GM19467 (cell line): Measurements from ENCODE around the gene POLQ.
"Not testable (repeated sequence)": the region's sequence is repeated elsewhere in the genome, so short reads cannot be mapped to it uniquely, and the experiment has no call there.

Experiments used
- ATAC-seq: cut with Tn5 transposase; IDR thresholded peaks from one replicate; pipeline ENCODE4 v1.9.1; 2021; ENCODE audit warnings: mild to moderate bottlenecking, moderate library complexity; ENCODE audit not compliant: unreplicated experiment

Gene POLQ

DNA sequence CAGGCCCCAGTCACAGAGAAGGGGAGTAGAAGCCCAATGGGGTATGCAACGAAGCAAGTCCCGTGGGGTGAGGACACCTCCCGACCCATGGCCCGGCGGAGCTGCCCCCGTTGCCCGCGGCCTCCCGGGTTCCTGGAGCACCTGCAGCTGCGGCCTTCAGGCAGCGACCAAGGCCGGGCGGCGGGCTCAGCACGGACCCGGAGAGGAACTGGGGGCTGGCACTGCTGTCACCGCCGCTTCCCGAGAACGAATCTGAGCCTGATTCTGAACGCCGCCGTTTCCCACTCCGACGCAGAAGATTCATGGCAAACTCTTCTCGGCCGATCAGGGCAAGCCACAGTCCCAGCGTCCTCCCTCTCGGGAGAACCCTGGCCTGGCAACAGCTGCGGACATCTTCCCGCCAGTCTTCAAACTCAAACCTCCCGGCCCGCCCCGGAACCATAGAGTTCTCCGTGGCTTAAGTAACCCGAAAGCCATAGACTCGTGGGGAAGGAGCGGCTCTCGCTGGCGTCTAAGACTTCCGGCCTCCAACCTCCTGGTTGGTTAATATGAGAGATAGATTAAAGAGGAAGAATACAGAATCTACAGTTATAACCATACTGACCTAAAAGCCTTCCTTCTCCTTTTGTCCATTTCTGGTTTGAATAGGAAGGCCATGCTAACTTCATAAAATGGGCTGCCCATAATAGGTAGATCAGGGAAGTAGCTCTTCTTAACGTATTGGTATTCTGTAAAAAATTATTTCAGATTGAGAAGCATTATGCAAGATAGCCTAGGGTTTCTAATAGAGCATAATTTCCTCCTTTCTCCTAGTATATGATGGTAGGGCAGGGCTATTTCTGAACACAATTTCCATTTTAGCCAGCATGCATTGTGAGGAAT lies at the start of gene POLQ:
POLQ (minus strand) TSS at position 415 of the 882 bp plus-strand sequence; CDS start at position 304, 111 bp downstream.
- peak; percentile 70 for ATAC-seq

DNA sequence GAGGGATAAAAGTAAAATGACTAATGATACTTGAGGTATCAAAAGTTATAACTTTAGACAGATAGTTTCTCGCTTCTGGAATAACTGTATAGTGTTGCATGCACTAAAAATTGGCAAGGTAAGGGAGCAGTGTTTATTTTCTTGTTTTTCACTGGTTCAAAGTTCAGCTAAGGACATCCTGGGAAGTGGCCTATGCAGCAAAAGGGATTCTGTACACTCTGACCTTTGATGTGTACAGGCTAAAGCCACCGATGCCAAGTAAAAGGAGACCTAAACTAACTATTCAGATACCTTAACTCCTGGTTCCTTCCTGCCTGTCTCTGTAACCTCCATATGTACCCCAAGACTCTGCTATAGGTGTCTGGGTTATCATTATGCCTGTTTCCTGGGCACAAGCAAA lies 49.1 kb upstream of the POLQ start:
- ATAC-seq = no peak

DNA sequence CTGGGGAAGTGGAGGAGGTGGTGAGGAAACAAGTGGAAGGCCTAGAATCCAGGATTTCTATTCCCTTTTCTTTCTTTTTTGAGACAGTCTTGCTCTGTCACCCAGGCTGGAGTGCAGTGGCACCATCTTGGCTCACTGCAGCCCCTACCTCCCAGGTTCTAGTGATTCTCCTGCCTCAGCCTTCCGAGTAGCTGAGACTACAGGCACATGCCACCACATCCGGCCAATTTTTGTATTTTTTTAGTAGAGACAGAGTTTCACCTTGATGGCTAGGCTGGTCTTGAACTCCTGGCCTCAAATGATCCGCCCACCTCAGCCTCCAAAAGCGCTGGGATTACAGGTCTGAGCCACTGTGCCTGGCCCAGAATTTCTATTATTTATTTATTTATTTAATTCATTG lies 48.0 kb upstream of the POLQ start:
- not testable (repeated sequence) for ATAC-seq

DNA sequence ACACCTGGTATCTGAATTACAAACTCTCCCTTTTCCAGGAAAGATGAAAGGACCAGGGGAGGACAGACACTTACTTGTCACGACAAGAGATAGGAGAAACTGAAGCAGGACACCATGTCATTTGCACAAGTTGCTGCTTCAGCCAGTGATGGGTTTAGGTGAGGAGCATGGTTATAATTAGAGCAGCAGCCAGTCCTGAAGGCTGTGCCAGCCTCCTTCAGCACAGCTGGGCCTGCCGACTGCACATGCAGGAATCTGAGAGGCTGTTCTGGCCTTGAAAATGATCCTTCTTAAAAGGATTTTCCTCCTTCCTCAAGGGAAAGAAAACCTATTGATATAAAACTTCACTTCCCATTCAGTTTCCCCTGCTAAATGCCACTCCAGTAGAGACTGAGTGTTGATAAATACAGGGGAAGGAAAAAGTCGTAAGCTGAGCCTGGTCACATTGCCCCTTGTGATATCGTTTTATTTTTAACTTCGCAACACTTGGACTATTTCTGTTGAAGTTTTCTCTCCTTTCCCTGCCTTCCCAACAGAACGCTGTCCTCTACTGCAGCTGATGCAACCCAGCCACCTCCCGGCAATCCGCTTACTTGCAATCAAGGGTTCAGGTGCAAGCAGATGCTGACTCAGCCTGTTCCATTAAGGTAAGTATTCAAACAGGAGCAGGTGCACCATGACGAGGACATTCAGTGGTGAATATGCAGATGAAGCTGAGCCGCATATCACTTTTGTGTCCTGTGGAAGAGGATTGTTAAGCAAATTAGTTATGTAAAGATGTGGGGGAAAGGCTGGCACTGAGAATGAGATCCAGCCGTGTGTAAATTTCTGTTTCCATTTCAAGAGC lies 47.3 kb upstream of the POLQ start, which contains the start of gene FBXO40:
FBXO40 (plus strand) TSS at position 524 of the 847 bp plus-strand sequence. CDS start 27,197 bp downstream, outside the sequence.
- ATAC-seq = no peak

DNA sequence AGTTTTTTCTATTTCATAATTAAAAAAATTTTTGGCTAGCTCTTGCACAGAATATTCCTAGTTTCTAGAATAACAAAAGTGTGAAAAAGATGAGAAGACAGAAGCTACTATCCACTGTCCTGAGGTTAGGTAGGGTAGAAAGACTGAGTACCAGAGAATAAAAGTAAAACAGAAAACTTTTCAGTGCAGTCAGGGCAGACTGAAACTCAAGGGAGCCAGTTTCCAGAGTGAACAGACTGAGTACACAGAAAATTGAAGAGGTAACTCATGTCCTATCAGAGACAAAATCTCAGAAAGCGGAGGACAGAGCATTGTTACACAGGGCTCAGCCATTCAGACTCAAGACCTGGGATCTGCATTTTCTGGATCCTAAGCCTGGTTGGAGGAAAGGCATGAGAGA lies 38.6 kb upstream of the POLQ start:
- ATAC-seq = no peak

DNA sequence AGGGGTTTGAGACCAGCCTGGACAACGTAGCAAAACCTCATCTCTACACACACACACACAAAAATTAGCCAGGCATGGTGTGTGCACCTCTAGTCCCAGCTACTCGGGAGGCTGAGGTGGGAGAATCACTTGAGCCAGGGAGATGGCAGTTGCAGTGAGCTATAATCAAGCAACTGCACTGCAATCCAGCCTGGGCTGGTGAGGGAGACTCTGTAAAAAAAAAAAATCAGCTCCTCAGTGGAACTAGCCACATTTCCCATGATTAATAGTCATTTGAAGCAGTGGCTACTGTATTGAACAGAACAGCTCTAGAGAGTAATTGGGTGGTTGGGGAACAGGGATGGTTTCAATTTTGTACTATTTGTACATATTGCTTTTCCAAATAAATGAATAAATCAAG lies 35.9 kb upstream of the POLQ start:
- no peak for ATAC-seq

DNA sequence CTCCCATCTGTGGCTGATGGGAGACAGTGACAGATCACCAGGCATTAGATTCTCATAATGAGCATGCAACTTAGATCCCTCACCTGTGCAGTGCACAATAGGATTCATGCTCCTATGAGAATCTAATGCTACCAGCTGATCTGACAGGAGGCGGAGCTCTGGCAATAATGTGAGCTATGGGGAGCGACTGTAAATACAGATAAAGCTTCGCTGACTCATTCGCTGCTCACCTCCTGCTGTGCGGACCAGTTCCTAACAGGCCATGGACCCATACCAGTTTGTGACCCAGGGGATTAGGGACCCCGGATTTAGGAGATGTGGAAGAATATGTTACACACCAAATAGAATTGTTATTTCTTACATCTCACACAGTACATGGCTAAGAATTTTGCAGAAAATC lies 28.7 kb upstream of the POLQ start:
- no peak for ATAC-seq

DNA sequence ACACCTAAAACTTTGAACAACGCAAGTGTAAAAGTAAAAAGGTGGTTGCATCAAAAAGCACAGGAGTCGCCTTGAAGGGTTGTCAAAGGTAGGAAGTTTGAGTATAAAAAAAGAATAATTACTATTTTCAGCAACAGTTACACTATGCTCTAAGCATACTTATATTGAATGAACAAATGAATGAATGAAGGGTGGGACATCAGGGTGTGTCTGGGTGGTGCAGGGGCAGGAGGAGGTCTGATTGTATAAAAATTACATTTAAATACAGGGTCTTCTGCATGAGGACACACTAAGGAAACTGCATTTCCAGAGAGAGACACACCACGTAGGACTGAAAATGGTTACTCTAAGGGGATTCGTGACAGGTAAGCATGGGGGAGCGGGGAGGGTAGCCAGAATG lies 21.9 kb upstream of the POLQ start, which contains the start of gene ARGFX:
ARGFX (plus strand) TSS at position 301 of the 400 bp plus-strand sequence. CDS start 2,765 bp downstream, outside the sequence.
- ATAC-seq = no peak

DNA sequence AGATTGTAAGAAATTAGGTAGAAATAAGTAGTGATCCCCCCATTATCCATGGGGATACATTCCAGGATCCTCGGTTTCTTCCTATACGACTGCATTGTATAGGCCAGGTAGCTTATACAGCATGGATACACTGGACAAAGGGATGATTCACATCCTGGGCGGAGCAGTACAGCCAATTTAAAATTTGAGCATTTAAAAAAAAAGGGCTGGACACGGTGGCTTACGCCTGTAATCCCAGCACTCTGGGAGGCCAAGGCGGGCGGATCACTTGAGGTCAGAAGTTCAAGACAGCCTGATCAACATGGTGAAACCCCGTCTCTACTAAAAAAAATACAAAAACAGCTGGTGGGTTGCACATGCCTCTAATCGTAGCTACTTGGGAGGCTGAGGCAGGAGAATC lies 21.0 kb upstream of the POLQ start:
- ATAC-seq = no peak

DNA sequence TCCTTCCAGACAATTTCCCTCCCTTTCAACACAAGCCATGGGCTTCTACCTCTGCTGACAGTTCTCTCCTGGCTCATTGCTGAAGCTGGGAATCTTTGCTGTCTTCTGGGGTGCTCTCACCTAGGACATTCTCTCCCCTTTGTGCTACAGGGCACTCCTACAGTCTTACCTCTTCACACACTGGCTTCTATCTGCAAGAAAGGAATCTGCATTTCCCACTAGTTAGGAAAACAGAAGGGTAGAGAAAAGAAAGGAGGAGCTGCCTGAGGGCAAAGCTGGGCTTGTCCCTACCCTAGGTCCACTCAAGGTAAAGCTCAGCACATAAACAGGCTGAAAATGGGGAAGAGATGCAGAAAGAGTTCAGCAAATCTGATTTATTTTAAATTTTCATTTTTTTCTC lies 16.4 kb upstream of the POLQ start:
- no peak for ATAC-seq

DNA sequence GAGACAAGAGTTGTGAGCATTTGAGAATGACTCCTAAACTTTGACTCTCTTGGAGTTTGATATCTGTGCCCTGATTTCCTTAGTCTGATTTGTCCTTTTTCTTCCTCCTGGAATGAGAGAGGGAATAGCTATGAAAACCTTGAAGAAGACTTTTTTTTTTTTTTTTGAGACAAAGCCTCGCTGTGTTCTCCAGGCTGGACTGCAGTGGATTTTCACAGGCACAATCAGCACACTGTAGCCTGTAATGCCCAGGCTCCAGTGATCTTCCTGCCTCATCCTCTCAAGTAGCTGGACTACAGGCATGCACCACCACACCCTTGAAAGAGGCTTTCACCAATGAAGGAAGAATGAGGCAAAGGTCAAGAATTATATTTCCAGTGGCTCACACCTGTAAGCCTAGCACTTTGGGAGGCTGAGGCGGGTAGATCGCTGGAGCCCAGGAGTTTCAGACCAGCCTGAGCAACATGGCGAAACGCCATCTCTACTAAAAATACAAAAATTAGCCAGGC lies 11.7 kb upstream of the POLQ start:
- no peak for ATAC-seq

DNA sequence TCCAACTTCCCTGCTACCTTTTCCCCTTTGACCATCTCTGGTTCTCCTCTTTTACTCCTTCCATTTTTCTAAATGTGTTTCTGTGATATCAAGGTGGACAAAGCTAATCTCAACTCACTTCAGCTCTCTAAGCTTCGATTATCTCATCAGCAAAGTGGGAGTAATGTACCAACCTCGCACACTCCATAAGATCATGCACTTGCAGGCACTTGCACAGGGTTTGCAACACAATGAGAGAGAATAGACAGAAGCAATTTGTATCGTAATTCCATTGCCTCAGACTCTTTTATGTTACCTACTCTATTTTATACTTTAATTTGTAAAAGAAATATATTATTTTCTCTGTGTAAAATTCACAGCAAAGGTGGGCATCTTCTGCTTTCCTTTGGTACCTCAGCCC lies 7.0 kb upstream of the POLQ start:
- ATAC-seq = no peak

DNA sequence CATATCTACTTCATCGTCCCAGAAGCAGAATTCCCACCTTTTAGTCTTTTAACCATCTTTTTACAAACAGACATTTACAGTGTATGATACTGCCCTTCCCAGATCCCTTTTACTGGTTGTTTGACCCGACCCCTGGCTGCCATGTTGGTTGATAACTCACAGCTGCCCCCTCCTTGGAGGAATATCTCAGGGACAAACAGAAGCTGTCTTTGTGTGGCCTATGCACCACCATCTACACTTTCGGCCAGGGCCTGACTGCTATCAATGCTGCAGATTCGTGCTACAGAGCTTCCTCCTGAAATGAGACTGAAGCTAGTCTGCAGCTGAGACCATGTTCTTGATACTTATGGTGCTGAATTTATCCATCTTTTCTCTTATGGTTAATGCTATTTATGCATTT lies 6.6 kb upstream of the POLQ start:
- no peak for ATAC-seq

DNA sequence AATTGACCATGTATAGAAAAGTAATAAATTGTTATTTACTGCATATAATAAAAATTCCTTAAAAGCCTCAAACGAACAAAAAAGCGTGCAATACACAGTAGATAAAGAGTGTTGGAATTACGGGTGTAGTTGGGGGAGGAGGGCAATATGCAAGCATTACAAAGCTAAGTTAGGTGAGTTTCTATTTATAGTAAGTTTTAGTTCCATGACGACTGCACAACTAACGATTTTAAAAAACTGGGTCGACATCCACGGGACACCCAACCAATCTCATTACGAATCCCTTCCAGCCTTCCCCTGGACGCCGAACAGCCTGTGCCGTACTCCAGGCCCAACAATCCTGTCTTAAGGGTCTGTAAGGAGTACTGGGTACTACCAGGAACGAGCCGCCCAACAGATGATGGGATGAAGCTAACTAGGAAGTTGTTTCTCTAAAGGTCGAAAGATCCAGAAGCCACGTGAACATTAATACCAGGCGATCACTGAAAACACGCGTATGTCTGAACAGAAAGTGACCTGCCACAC lies 677 bp downstream of the POLQ start:
- ATAC-seq = peak; percentile 8

DNA sequence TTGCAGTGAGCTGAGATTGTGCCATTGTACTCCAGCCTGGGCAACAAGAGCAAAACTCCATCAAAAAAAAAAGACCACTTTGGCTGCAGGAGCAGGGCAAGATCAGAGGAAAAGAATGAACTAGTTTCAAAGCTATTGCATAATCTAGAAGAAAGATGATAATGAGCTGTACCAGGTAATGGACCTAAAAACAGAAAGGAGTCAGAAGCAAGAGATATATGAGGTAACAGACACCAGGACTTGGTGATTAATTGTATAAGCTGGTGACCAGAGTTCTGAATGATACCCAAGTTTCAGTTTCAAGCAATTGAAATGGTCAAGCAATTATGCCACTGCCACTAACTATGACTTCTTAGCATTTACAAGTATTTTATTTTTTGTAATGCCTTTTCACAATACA lies 2.9 kb downstream of the POLQ start:
- no peak for ATAC-seq

DNA sequence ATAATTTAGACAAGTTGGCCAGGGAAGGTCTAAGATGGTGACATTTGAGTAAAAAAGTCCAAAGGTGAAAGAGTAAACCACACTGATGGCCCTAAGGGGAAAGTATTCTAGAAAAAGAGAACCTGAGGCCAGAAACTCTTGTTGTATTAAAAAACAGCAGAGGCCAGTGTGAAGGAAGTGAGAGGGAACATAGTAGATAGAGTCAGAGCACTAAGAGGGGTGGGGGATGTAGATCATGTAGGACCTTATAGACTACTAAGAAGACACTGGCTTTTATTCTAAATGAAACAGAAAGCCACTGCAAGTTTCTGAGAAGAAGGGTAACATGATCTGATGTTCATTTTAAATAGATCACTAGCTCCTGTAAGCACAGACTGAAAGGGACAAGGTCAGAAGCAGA lies 14.5 kb downstream of the POLQ start:
- ATAC-seq = no peak

DNA sequence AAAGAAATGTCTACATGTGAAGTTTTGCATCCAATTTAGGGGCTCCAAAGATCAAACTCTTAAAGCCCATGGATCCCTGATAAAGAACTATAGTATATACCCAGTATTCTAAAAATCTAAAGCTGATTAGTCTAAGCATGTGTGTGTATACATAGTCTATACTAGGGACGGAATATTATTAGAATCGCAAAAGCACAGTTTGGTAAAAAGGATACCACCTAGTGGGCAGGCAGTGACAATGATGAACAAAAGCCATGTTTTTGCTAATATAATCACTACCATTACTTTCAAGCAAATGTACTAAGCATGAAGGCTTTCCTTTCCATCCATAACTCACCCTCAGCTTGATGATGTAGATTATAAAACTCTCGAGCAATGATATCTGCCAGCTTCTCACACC lies 16.5 kb downstream of the POLQ start:
- ATAC-seq = no peak

DNA sequence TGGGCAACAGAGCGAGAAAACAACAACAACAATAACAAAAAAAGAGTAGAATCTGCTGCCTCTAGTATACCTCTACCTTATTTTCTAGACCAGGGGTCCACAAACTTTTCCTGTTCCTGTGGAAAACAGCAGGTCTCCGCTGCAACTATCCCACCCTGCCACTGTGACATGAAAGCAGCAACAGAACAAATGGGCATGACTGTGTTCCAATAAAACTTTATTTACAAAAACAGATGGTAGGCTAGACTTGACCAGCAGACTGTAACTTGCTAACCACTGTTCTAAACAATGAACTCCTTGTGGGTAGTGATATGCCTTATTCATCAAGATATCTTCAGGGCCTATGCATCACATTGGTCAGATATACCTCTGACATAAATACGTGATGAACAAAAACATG lies 25.3 kb downstream of the POLQ start:
- no peak for ATAC-seq

DNA sequence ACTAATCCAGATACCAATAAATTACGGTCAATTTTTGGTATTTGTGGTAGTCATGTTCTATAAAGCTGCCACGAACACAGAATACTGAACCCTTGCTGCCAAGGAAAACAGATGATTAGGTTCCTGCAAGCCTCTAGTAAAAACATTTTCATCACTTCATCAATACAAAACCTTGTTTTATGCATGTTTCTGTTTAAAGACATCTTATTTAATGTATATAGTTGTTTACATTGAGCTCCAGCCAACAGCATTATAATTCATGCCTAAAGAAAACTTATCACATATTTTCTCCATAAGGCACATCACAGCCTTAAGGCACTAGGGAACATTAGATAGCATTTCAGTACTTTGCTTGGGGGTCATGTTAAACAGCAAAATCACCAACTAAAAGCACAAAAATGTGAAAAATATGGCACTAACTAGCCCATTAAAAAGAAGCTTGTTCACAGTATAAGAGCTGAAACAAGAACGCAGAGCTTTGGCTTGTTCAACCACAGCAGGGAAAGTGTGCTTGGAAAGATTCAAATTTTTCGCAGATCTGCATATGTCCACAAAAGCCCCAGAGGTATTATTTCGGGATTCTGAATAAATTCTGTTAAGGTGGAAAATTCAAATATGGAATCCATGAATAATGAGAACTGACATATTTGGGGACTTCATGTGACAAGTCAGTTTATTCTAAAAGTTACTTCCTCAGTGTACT lies 27.7 kb downstream of the POLQ start:
- no peak for ATAC-seq

DNA sequence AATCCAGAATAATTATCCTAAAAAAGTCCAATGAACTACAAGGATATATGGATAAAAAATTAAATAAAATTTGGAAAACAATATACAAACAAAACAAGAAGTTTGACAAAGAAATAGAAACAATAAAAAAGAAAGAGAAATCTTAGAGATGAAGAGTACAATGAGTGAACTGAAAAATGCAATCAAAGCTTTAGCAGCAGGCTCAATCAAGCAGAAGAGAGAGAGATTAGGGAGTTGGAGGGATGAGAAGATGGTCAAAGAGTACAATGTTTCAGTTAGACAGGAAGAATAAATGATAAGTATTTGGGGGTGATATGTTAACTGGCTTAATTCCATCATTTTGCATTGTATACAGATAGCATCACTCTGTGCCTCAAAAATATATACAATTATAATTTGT lies 29.9 kb downstream of the POLQ start:
- no peak for ATAC-seq

DNA sequence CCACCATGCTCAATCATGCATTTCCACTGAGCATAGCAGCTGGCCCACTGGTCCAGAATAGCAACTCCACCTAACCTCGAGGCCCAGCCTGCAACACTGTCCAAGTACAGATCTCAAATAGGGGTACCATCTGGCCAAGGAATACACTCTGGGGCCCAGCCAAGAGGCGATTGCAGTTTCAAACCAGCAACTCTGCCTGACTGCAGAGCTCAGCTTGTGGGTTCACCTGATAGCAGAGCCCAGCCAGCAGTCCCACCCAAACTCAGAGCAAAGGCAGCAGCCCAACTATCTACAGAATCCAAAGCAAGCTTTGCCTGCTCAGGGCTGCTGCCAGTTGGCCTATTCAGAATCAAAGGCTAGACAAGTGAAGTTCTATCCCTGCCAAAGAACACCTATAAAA lies 30.5 kb downstream of the POLQ start:
- ATAC-seq = no peak
